ENCODE data around the gene CNTNAP2. TPM values are rescaled to one million over a fixed set of nuclear protein-coding genes. Genes with fewer than 3 reads are reported as not detected.

CNTNAP2 gene
- total and polyA plus RNA-seq, 8 donors = 0.94 to 42.5 (median 38.6) TPM

DNA sequence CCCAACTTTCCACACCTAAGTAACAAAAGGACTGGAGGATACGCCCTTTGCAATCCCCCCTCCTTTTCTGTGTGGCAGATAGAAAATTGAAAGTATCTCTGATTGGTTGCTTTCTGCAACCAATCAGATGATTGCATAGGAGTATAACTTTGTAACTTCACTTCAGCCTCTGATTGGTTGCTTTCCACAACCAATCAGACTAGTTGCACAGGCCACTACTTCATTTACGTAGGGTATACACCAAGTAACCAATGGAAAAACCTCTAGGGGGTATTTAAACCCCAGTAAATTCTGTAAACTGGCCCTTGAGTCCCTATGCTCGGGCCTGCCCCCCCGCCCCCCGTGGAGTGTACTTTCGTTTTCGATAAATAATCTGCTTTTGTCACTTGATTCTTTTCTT, 1080.4 kb downstream of the CNTNAP2 start:
- TF ChIP-seq, protein P1, sequence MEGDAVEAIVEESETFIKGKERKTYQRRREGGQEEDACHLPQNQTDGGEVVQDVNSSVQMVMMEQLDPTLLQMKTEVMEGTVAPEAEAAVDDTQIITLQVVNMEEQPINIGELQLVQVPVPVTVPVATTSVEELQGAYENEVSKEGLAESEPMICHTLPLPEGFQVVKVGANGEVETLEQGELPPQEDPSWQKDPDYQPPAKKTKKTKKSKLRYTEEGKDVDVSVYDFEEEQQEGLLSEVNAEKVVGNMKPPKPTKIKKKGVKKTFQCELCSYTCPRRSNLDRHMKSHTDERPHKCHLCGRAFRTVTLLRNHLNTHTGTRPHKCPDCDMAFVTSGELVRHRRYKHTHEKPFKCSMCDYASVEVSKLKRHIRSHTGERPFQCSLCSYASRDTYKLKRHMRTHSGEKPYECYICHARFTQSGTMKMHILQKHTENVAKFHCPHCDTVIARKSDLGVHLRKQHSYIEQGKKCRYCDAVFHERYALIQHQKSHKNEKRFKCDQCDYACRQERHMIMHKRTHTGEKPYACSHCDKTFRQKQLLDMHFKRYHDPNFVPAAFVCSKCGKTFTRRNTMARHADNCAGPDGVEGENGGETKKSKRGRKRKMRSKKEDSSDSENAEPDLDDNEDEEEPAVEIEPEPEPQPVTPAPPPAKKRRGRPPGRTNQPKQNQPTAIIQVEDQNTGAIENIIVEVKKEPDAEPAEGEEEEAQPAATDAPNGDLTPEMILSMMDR (IDR thresholded peaks at IDR 0.05) = no peak
- Histone ChIP-seq H3K4me1 (no peaks in the 10 kb centered on the region), H3K27ac (no peak overlapping the region), H3K27me3 (no peaks in the 10 kb centered on the region), H3K4me3 (no peak overlapping the region), H3K9me3 (peaks cover 0 to 11% of the 10 kb centered on the region in 2 donors), H3K36me3 (no peaks in the 10 kb centered on the region)
- DNase-seq (no peak), ATAC-seq (no peak)
- intact Hi-C loops (cut with DNase I) = no loop called here

DNA sequence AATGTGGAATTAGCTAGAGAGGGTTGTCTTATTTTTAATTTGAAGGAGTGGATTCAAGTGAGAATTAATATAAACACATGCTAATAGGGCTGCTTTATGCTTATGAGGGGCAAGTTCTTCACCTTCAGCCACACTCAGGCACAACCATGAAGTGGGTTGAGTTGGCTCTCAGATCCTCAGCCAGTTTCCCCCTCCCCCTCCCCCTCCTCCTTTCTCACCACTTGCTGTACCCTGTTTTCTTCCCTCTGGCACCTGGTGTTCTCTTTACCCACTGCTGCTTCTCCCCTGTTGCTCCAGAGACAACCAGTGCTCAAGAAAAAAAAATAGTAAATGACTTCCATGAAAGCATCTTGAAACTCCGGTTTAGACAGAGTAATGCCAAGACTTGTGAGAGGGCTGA, 1083.3 kb downstream of the CNTNAP2 start:
- peaks cover 0 to 11% of the 10 kb centered on the region in 2 donors for H3K9me3 ChIP-seq
- H3K4me1 ChIP-seq = no peaks in the 10 kb centered on the region
- no peak overlapping the region for H3K27ac ChIP-seq
- no peak for DNase-seq
- no peaks in the 10 kb centered on the region for H3K36me3 ChIP-seq
- TF ChIP-seq, protein P1 (IDR thresholded peaks at IDR 0.05) = no peak
- H3K4me3 ChIP-seq = no peak overlapping the region
- intact Hi-C loops (cut with DNase I) = no loop called here
- H3K27me3 ChIP-seq = no peaks in the 10 kb centered on the region
- no peak for ATAC-seq

DNA sequence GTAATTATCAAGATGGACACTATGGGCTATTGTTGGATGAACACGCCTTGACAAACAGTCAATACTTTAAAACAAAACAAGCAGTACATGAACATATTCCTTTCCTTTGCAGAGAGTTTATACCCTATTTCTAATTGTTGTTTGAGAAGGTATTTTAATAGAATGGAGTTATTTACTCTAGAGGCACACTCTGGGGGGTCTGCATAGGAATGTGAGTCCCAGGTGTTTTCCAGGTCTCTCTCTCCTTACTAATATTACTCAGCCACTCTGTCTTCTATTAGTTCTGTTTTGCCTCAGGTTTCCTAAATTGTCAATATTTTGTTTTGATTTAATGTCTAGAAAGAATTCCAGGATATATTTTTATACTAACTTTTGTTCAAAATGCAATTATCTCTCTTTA, 1091.4 kb downstream of the CNTNAP2 start:
- Histone ChIP-seq H3K4me1 (no peaks in the 10 kb centered on the region), H3K4me3 (no peak overlapping the region), H3K36me3 (no peaks in the 10 kb centered on the region), H3K9me3 (no peaks in the 10 kb centered on the region), H3K27ac (no peak overlapping the region), H3K27me3 (no peaks in the 10 kb centered on the region)
- DNase-seq (no peak), ATAC-seq (no peak)
- intact Hi-C loops (cut with DNase I) = no loop called here
- TF ChIP-seq, protein P1 (IDR thresholded peaks at IDR 0.05) = no peak

DNA sequence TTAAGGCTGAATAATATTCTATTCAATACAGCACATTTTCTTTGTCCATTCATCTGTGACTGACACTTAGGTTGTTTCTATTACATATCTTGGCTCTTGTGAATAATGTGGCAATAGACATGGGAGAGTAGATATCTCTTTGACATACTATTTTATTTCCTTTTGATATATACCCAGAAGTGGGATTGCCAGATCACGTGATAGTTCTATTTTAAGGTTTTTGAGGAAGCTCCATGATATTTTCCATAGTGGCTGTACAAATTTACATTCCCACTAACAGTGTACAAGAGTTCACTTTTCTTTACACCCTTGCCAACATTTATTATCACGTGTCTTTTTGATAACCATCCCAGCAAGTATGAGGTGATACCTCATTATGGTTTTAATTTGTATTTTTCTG, 1114.7 kb downstream of the CNTNAP2 start:
- TF ChIP-seq, protein P1 (IDR thresholded peaks at IDR 0.05) = no peak
- H3K36me3 ChIP-seq = no peaks in the 10 kb centered on the region

DNA sequence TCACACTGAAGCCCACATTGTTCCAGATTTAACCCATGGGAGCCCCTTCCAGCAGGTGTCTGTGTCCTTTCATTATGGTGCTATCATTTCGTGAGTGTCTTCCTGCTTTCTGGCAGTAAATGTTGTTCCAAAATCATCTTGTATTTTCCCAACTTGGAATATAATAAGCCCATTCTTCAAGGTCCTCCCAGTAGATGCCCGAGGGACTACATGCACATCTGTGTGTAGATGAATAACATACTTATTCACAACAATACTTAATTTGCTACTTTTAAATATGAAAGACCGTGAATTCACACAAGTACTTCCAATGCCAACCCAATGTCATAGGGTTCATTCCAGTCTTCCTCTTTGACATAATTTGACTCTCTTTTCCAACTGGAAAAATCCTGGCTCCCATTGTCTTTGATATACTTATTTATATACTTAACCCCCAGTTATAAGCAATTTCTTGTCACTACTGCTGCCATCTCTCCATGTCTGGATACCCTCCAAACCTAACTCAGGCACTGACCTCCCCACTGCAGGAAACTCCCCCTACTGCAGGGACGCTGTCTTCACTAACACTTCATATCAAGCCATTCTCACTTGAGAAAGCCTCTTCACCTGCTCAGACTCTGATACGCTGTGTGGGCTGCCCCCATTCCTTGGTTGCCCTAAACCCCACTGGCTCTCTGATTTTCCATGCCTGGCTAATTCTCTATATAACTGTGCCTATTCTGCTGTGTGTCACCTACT, 1119.2 kb downstream of the CNTNAP2 start:
- Histone ChIP-seq H3K36me3 (no peaks in the 10 kb centered on the region), H3K27ac (no peak overlapping the region), H3K9me3 (no peaks in the 10 kb centered on the region), H3K4me1 (no peaks in the 10 kb centered on the region), H3K4me3 (no peak overlapping the region), H3K27me3 (no peaks in the 10 kb centered on the region)
- intact Hi-C loops (cut with DNase I) = no loop called here
- ATAC-seq (no peak), DNase-seq (no peak)
- TF ChIP-seq, protein P1 (IDR thresholded peaks at IDR 0.05) = no peak

More for the DNA sequence above, 1114.7 kb downstream of the CNTNAP2 start:
- ATAC-seq = no peak
- intact Hi-C loops (cut with DNase I) = no loop called here
- DNase-seq = no peak
- Histone ChIP-seq H3K27me3 (no peaks in the 10 kb centered on the region), H3K27ac (no peak overlapping the region), H3K4me1 (no peaks in the 10 kb centered on the region), H3K9me3 (peaks cover 0 to 9% of the 10 kb centered on the region in 2 donors), H3K4me3 (no peak overlapping the region)

All from left lung (tissue), 10 donors.